Stimulated activated naive B cell treated with anti-CD40 and anti-IgM and Interleukin-4, amounts not matched to agents 10 μg/mL and 1 μg/mL and 100 μg/mL, for 72 hours (primary cell): Measurements from ENCODE around the gene TENM3.
A peak's percentile ranks its signal among the peaks of the same experiment; 100 is the strongest.
"Not testable (repeated sequence)": the region's sequence is repeated elsewhere in the genome, so short reads cannot be mapped to it uniquely, and the experiment has no call there.

Source experiments
- ATAC-seq, 2 donors: fragments of 150-1000 bp; cut with Tn5 transposase; replicated peaks; 2 replicates each; pipeline ENCODE4 v1.10.0; 2021; ENCODE audit warnings: moderate library complexity in 1 of 2
- DNase-seq: peaks from one replicate; pipeline ENCODE4 v3.0.0; 2021
- H3K27ac Mint-ChIP-seq: one replicate; pipeline ENCODE4 v1.8.0; 2022; ENCODE audit warnings: mild to moderate bottlenecking, mixed read lengths
- H3K27me3 Mint-ChIP-seq, 2 donors: one replicate each; pipeline ENCODE4 v1.8.0; 2022; ENCODE audit warnings: mixed read lengths in 2 of 2
- H3K36me3 Mint-ChIP-seq, 2 donors: one replicate each; pipeline ENCODE4 v1.8.0; 2022; ENCODE audit warnings: mixed read lengths in 2 of 2, mild to moderate bottlenecking in 1 of 2
- H3K4me1 Mint-ChIP-seq, 2 donors: one replicate each; pipeline ENCODE4 v1.8.0; 2022; ENCODE audit warnings: mixed read lengths in 2 of 2, mild to moderate bottlenecking in 1 of 2
- H3K4me3 Mint-ChIP-seq, 2 donors: one replicate each; pipeline ENCODE4 v1.8.0; 2022; ENCODE audit warnings: mild to moderate bottlenecking in 2 of 2, mixed read lengths in 2 of 2, moderate library complexity in 1 of 2
- H3K9me3 Mint-ChIP-seq, 2 donors: one replicate each; pipeline ENCODE4 v1.8.0; 2022; ENCODE audit warnings: mixed read lengths in 2 of 2, mild to moderate bottlenecking in 1 of 2

TENM3 gene

DNA sequence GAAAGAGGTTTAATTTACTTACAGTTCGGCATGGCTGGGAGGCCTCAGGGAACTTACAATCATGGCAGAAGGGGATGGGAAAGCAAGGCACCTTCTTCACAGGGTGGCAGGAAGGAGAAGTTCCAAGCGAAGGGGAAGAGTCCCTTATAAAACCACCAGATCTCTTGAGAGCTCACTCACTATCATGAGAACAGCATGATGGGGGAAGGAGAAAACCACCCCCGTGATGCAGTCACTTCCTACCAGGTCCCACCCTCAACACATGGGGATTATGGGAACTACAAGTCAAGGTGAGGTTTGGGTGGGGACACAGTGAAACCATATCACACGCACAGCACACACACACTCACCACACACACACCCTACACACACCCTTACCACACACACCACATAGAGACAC, 569.7 kb downstream of the TENM3 start:
- DNase-seq = no peak
- Mint-ChIP-seq H3K4me1 (peaks cover 10 to 11% of the 10 kb centered on the region in 2 donors), H3K27ac (no peak overlapping the region), H3K36me3 (peaks cover 6% of the 10 kb centered on the region in 2 donors), H3K27me3 (peaks cover 22 to 29% of the 10 kb centered on the region in 2 donors), H3K4me3 (no peak overlapping the region), H3K9me3 (peaks cover 12 to 13% of the 10 kb centered on the region in 2 donors)
- no peak for ATAC-seq

DNA sequence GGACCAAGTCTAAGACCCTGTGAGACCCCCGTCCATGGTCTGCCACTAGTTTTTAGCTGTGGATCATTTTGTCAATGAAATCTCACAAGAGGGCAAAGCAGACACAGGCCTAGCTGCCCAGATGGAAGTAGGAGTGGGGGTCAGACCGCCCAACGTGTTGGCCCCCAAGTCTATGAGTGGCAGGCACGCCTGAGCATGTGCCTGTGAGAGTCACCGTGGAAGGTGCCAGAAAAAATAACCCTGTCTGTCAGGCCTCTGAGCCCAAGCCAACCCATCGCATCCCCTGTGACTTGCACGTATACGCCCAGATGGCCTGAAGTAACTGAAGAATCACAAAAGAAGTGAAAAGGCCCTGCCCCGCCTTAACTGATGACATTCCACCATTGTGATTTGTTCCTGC, 570.9 kb downstream of the TENM3 start:
- not testable (repeated sequence) for H3K4me1 Mint-ChIP-seq, H3K36me3 Mint-ChIP-seq, DNase-seq, H3K27ac Mint-ChIP-seq, H3K4me3 Mint-ChIP-seq, ATAC-seq
- Mint-ChIP-seq H3K27me3 (peaks cover 17 to 29% of the 10 kb centered on the region in 2 donors), H3K9me3 (peaks cover 10 to 12% of the 10 kb centered on the region in 2 donors)

GRCh38 chr4:182818926-182819730, 575.9 kb downstream of the TENM3 start:
- DNase-seq = no peak
- ATAC-seq = no peak

DNA sequence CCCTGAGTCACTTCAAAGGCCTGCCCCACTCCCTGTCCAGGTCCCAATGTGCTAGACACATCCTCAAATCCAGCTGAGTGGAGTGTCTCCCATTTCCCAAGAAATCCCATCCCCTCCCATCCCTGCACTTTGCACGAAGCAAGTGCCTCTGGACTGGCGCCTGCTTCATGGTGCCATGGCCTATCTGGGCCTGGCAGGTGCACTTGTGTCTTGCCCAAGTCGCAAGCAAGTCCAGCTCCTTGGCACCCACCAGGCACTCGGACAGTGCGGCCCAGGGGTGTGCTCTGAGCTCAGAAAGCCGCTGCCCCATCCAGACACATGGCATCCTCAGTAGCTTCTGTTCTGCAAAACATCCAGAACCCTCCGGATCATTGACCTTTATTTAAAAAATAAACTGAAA, 576.5 kb downstream of the TENM3 start:
- no peak overlapping the region for H3K27ac Mint-ChIP-seq
- H3K9me3 Mint-ChIP-seq = no peaks in the 10 kb centered on the region
- H3K4me3 Mint-ChIP-seq = no peak overlapping the region
- no peaks in the 10 kb centered on the region for H3K36me3 Mint-ChIP-seq
- ATAC-seq (no peak), DNase-seq (no peak)
- peaks cover 12 to 14% of the 10 kb centered on the region in 2 donors for H3K27me3 Mint-ChIP-seq
- peaks cover 0 to 8% of the 10 kb centered on the region in 2 donors for H3K4me1 Mint-ChIP-seq

More at GRCh38 chr4:182818926-182819730, 575.9 kb downstream of the TENM3 start:
- Mint-ChIP-seq H3K36me3 (no peaks in the 10 kb centered on the region), H3K4me3 (no peak overlapping the region), H3K4me1 (peaks cover 0 to 6% of the 10 kb centered on the region in 2 donors), H3K27me3 (peaks cover 12 to 14% of the 10 kb centered on the region in 2 donors), H3K27ac (no peak overlapping the region), H3K9me3 (no peaks in the 10 kb centered on the region)

DNA sequence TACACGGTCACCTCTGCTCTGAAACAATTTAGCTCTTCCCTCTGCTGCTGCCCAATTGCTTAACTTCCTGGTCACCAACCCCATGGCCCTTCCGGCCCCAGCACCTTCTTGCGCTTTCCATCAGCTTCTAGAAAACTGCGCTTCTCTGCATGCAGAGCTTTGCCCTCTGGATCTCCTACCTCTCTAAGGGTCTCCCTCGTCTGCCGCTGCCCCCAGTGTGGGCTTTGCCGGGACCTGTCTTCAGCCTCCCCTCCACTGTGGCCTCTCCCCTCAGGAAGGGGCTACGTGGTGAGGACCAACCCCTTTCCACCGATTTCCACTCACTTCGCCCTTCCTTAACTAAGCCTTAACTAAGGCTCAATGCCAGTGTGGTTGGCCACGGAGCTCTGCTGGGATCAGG, 579.4 kb downstream of the TENM3 start:
- peaks cover 11 to 25% of the 10 kb centered on the region in 2 donors for H3K4me1 Mint-ChIP-seq
- H3K4me3 Mint-ChIP-seq = no peak overlapping the region
- no peaks in the 10 kb centered on the region for H3K36me3 Mint-ChIP-seq
- ATAC-seq (no peak), DNase-seq (no peak)
- H3K27me3 Mint-ChIP-seq = peaks cover 13 to 29% of the 10 kb centered on the region in 2 donors
- no peak overlapping the region for H3K27ac Mint-ChIP-seq
- no peaks in the 10 kb centered on the region for H3K9me3 Mint-ChIP-seq

DNA sequence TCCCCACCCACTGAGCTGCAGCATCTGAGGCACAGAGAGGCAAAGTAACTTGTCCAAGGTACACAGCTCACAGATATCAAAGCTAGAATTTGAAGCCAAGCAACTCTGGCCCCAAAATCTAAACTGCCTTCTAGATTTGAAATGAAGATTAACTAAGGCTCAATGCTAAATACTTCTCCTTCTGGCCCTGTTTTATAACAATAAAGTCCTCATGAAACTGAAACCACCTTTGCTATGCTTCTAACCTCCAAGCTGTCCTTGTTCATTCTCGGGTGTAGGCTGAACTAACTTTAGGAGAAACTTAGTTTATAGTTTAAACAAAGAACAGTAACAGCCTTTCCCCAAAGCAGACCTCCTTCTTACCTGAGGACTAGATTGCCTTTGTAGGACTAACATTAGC, 580.4 kb downstream of the TENM3 start:
- no peak for DNase-seq
- H3K9me3 Mint-ChIP-seq = no peaks in the 10 kb centered on the region
- H3K27ac Mint-ChIP-seq = no peak overlapping the region
- H3K36me3 Mint-ChIP-seq = no peaks in the 10 kb centered on the region
- peaks cover 13 to 25% of the 10 kb centered on the region in 2 donors for H3K4me1 Mint-ChIP-seq
- ATAC-seq = no peak
- no peak overlapping the region for H3K4me3 Mint-ChIP-seq
- H3K27me3 Mint-ChIP-seq = peaks cover 19 to 35% of the 10 kb centered on the region in 2 donors

DNA sequence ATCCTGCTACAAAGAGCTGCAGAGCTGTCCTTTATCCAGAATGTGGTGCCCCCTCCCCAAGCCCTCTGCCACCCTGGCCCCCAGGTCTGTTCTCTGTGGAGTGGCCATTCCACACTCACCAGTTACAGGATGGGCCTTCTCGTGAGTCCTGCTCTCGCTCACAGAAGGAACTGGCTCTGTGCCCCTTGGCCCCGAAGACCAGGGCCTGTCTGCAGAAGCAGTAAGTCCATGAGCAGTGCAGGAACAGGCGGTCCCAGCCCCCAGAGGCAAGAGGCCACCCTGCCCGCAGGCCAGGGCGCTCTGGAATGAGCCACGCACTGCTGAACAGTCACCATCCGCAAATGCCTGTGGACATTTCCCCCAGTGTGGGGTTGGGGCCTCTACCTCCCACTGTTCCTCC, 581.8 kb downstream of the TENM3 start:
- H3K27ac Mint-ChIP-seq = no peak overlapping the region
- peaks cover 16 to 25% of the 10 kb centered on the region in 2 donors for H3K4me1 Mint-ChIP-seq
- H3K27me3 Mint-ChIP-seq = peaks cover 26 to 43% of the 10 kb centered on the region in 2 donors
- H3K36me3 Mint-ChIP-seq = no peaks in the 10 kb centered on the region
- H3K4me3 Mint-ChIP-seq = no peak overlapping the region
- no peak for DNase-seq
- no peaks in the 10 kb centered on the region for H3K9me3 Mint-ChIP-seq
- no peak for ATAC-seq

GRCh38 chr4:182825786-182826185, 582.6 kb downstream of the TENM3 start:
- Mint-ChIP-seq H3K4me1 (peaks cover 16 to 25% of the 10 kb centered on the region in 2 donors), H3K27ac (no peak overlapping the region), H3K4me3 (no peak overlapping the region), H3K27me3 (peaks cover 27 to 43% of the 10 kb centered on the region in 2 donors), H3K36me3 (no peaks in the 10 kb centered on the region), H3K9me3 (no peaks in the 10 kb centered on the region)
- DNase-seq (no peak), ATAC-seq (no peak)

DNA sequence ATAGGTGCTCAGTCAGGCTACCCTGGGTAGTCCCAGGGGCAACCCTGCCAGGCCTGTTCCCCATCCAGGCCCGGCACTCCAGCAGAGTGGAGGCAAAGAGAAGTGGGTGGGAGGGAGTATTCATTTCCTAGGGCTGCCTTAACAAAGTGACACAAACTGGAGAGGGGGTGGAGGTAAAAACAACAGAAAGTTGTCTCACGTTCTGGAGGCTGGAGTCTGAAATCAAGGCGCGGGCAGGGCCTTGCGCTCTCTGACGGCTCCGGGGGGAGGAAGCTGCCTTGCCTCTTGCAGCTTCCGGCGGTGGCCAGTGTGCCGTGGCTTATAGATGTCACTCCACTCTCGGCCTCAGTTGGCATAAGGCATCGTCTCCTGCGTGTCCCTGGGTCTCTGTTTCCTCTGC, 583.2 kb downstream of the TENM3 start:
- DNase-seq (no peak), ATAC-seq (peak; percentile 79)
- Mint-ChIP-seq H3K27ac (no peak overlapping the region), H3K36me3 (no peaks in the 10 kb centered on the region), H3K4me3 (no peak overlapping the region), H3K27me3 (peaks cover 33 to 48% of the 10 kb centered on the region in 2 donors), H3K9me3 (no peaks in the 10 kb centered on the region), H3K4me1 (peaks cover 16 to 25% of the 10 kb centered on the region in 2 donors)

DNA sequence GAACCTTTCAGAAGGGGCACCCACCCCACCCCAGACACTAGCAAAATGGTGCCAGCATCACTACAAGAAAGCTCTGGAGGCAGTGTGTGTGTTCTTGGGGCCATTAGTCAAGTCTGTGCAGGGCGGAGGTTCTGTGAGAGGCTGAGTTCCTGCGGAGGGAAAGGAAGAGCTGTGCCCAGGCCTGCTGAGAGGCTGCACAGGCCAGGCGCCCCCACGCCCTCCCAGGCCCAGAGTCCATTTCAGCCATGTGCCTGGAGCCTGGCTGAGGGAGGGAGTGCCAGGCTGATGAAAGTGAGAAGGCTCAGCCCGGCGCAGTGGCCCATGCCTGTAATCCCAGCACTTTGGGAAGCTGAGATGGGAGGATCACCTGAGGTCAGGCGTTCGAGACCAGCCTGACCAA, 584.0 kb downstream of the TENM3 start:
- Mint-ChIP-seq H3K27ac (no peak overlapping the region), H3K4me1 (peaks cover 16 to 25% of the 10 kb centered on the region in 2 donors), H3K9me3 (peaks cover 0 to under 1% of the 10 kb centered on the region in 2 donors), H3K36me3 (peaks cover 0 to under 1% of the 10 kb centered on the region in 2 donors), H3K27me3 (peaks cover 34 to 49% of the 10 kb centered on the region in 2 donors), H3K4me3 (no peak overlapping the region)
- ATAC-seq = no peak
- DNase-seq = no peak

DNA sequence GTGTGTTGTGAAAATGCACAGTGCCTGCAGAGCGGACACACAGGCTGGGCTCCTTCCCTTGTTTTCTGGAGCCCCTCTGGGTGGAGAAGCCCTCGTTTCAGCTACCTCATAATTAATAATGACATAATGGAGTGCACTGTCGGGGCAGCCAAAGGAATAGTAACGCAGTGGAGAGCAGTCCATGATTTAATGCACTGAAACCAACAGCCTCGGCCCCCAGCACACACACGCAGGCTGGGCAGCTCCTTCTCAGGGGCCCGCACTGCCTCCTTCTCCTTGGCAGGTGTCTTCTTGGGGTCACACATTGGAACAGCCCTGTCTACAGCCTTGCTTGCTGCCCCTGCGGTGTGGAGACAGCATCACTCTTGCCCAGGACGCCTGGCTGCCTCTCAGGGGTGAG, 584.8 kb downstream of the TENM3 start:
- no peak for ATAC-seq
- H3K4me1 Mint-ChIP-seq = peaks cover 17 to 25% of the 10 kb centered on the region in 2 donors
- no peak overlapping the region for H3K27ac Mint-ChIP-seq
- DNase-seq = no peak
- H3K4me3 Mint-ChIP-seq = no peak overlapping the region
- H3K9me3 Mint-ChIP-seq = peaks cover 4% of the 10 kb centered on the region in 2 donors
- peaks cover 40 to 52% of the 10 kb centered on the region in 2 donors for H3K27me3 Mint-ChIP-seq
- H3K36me3 Mint-ChIP-seq = peaks cover 0 to 4% of the 10 kb centered on the region in 2 donors

GRCh38 chr4:182828360-182829025, 585.3 kb downstream of the TENM3 start:
- H3K9me3 Mint-ChIP-seq = peaks cover 4% of the 10 kb centered on the region in 2 donors
- peaks cover 0 to 4% of the 10 kb centered on the region in 2 donors for H3K36me3 Mint-ChIP-seq
- H3K27me3 Mint-ChIP-seq = peaks cover 40 to 49% of the 10 kb centered on the region in 2 donors
- no peak for DNase-seq
- H3K4me1 Mint-ChIP-seq = peaks cover 17 to 25% of the 10 kb centered on the region in 2 donors
- H3K27ac Mint-ChIP-seq = peak overlapping the region; percentile 14
- ATAC-seq = peak in 1 of 2 donors; percentile 29
- no peak overlapping the region for H3K4me3 Mint-ChIP-seq

- no peak overlapping the region for H3K27ac Mint-ChIP-seq
- DNase-seq = no peak
- no peak overlapping the region for H3K4me3 Mint-ChIP-seq
- peaks cover 17 to 19% of the 10 kb centered on the region in 2 donors for H3K4me1 Mint-ChIP-seq
- peaks cover 4% of the 10 kb centered on the region in 2 donors for H3K9me3 Mint-ChIP-seq
- no peak for ATAC-seq
- H3K27me3 Mint-ChIP-seq = peaks cover 40 to 49% of the 10 kb centered on the region in 2 donors
- peaks cover 0 to 4% of the 10 kb centered on the region in 2 donors for H3K36me3 Mint-ChIP-seq
Observed at GRCh38 chr4:182829196-182829595, 586.0 kb downstream of the TENM3 start.

- peaks cover 0 to 4% of the 10 kb centered on the region in 2 donors for H3K36me3 Mint-ChIP-seq
- peaks cover 5 to 8% of the 10 kb centered on the region in 2 donors for H3K4me1 Mint-ChIP-seq
- no peak overlapping the region for H3K4me3 Mint-ChIP-seq
- H3K27me3 Mint-ChIP-seq = peaks cover 45 to 51% of the 10 kb centered on the region in 2 donors
- H3K9me3 Mint-ChIP-seq = peaks cover 4% of the 10 kb centered on the region in 2 donors
- ATAC-seq (no peak), DNase-seq (no peak)
- no peak overlapping the region for H3K27ac Mint-ChIP-seq
Observed at GRCh38 chr4:182831376-182831775, 588.2 kb downstream of the TENM3 start.
